ENCODE data around the gene HTR3A.

Gene HTR3A

GRCh38 chr11:113979431-113979830 lies 4.5 kb downstream of the HTR3A start:
- TF ChIP-seq CTCF (conservative IDR thresholded peaks at IDR 0.05; ENCODE audit: low read length): no peak
- H3K4me3 ChIP-seq (ENCODE audit: low read length): no peak overlapping the region
- DNase-seq (ENCODE audit: low read depth): no peak

GRCh38 chr11:113980785-113981184 lies 5.9 kb downstream of the HTR3A start:
- no peak for DNase-seq (ENCODE audit: low read depth)
- TF ChIP-seq CTCF (conservative IDR thresholded peaks at IDR 0.05; ENCODE audit: low read length): no peak
- H3K4me3 ChIP-seq (ENCODE audit: low read length): no peak overlapping the region

- H3K4me3 ChIP-seq (ENCODE audit: low read length): no peak overlapping the region
- no peak for DNase-seq (ENCODE audit: low read depth)
- no peak for TF ChIP-seq CTCF (conservative IDR thresholded peaks at IDR 0.05; ENCODE audit: low read length)
Measured at GRCh38 chr11:113982306-113982705, 7.4 kb downstream of the HTR3A start.

- no peak overlapping the region for H3K4me3 ChIP-seq (ENCODE audit: low read length)
- TF ChIP-seq CTCF (conservative IDR thresholded peaks at IDR 0.05; ENCODE audit: low read length): no peak
- DNase-seq (ENCODE audit: low read depth): no peak
Measured at GRCh38 chr11:113984781-113985180, 9.9 kb downstream of the HTR3A start.

- no peak for DNase-seq (ENCODE audit: low read depth)
- no peak for TF ChIP-seq CTCF (conservative IDR thresholded peaks at IDR 0.05; ENCODE audit: low read length)
- H3K4me3 ChIP-seq (ENCODE audit: low read length): no peak overlapping the region
Measured at GRCh38 chr11:113985906-113986305, 11.0 kb downstream of the HTR3A start.

- no peak for DNase-seq (ENCODE audit: low read depth)
- H3K4me3 ChIP-seq (ENCODE audit: low read length): no peak overlapping the region
- TF ChIP-seq CTCF (conservative IDR thresholded peaks at IDR 0.05; ENCODE audit: low read length): no peak
Measured at GRCh38 chr11:113986351-113987140, 11.6 kb downstream of the HTR3A start.

GRCh38 chr11:113989381-113989780 lies 14.5 kb downstream of the HTR3A start:
- TF ChIP-seq CTCF (conservative IDR thresholded peaks at IDR 0.05; ENCODE audit: low read length): no peak
- no peak overlapping the region for H3K4me3 ChIP-seq (ENCODE audit: low read length)
- no peak for DNase-seq (ENCODE audit: low read depth)

All from AG10803 (cell line).